Measurements from ENCODE around the gene FTCD.
"Not testable (repeated sequence)": the region's sequence is repeated elsewhere in the genome, so short reads cannot be mapped to it uniquely, and the experiment has no call there.

The FTCD gene

GRCh38 chr21:46155514-46156377 is at the start of gene FTCD:
FTCD (minus strand) TSS chr21:46155579; CDS start chr21:46155523, 56 bp downstream.
- no peak for DNase-seq (ENCODE audit: low read depth)

- no peak for DNase-seq (ENCODE audit: low read depth)
Measured at GRCh38 chr21:46205166-46205565, 49.8 kb upstream of the FTCD start.

- no peak for DNase-seq (ENCODE audit: low read depth)
Measured at GRCh38 chr21:46203203-46203600, 47.8 kb upstream of the FTCD start.

GRCh38 chr21:46202592-46203202 is 47.3 kb upstream of the FTCD start:
- DNase-seq (ENCODE audit: low read depth): no peak

GRCh38 chr21:46200877-46201803 is 45.8 kb upstream of the FTCD start:
- not testable (repeated sequence) for DNase-seq (ENCODE audit: low read depth)

GRCh38 chr21:46199436-46200373 is 44.3 kb upstream of the FTCD start:
- DNase-seq (ENCODE audit: low read depth): no peak

GRCh38 chr21:46196733-46197132 is 41.4 kb upstream of the FTCD start:
- no peak for DNase-seq (ENCODE audit: low read depth)

GRCh38 chr21:46195595-46196195 is 40.3 kb upstream of the FTCD start:
- no peak for DNase-seq (ENCODE audit: low read depth)

- no peak for DNase-seq (ENCODE audit: low read depth)
Measured at GRCh38 chr21:46194374-46195334, 39.3 kb upstream of the FTCD start.

- DNase-seq (ENCODE audit: low read depth): no peak
Measured at GRCh38 chr21:46193829-46194373, 38.5 kb upstream of the FTCD start.

GRCh38 chr21:46191686-46192575 is 36.6 kb upstream of the FTCD start:
- no peak for DNase-seq (ENCODE audit: low read depth)

- peak; percentile 49 for DNase-seq (ENCODE audit: low read depth)
Measured at GRCh38 chr21:46191257-46191685, 35.9 kb upstream of the FTCD start.

GRCh38 chr21:46190491-46191131 is 35.2 kb upstream of the FTCD start:
- no peak for DNase-seq (ENCODE audit: low read depth)

GRCh38 chr21:46189959-46190490 is 34.6 kb upstream of the FTCD start:
- no peak for DNase-seq (ENCODE audit: low read depth)

- peak; percentile 36 for DNase-seq (ENCODE audit: low read depth)
Measured at GRCh38 chr21:46189213-46189958, 34.0 kb upstream of the FTCD start.
